Keratinocyte (primary cell): ENCODE results near the gene DRG2. TPM values are rescaled to one million over a fixed set of nuclear protein-coding genes. Genes with fewer than 3 reads are reported as not detected.

Experiments used
- DNase-seq: peaks from one replicate; pipeline ENCODE4 v3.0.0-alpha.2; 2011; ENCODE audit warnings: low read depth, missing footprints, low spot score
- FAIRE-seq: peaks from 2 replicates; lab custom pipeline; 2011; peaks lifted over from hg19 to GRCh38; lab: Jason Lieb, UNC
- H2AFZ ChIP-seq: 2 replicates; pipeline ENCODE4 v1.6.0; 2012; ENCODE audit warnings: low read length, control low read depth, inconsistent platforms; ENCODE audit not compliant: control insufficient read depth
- H3K27ac ChIP-seq: 2 replicates; pipeline ENCODE4 v1.5.1; 2011; ENCODE audit warnings: low read length; ENCODE audit not compliant: control insufficient read depth, insufficient read depth
- H3K27me3 ChIP-seq: 3 replicates; pipeline ENCODE4 v1.6.0; 2011; ENCODE audit warnings: low read length; ENCODE audit not compliant: control insufficient read depth, insufficient read depth; ENCODE audit errors: extremely low read depth
- H3K36me3 ChIP-seq, 2 experiments: 2 replicates in 1 of 2; 3 replicates in 1 of 2; pipeline ENCODE4 v1.5.1; 2011; ENCODE audit warnings: low read length in 2 of 2, mild to moderate bottlenecking in 1 of 2; ENCODE audit not compliant: control insufficient read depth in 2 of 2, insufficient read depth in 2 of 2; ENCODE audit errors: extremely low read depth in 1 of 2
- H3K4me1 ChIP-seq: 3 replicates; pipeline ENCODE4 v1.5.1; 2011; ENCODE audit warnings: low read length; ENCODE audit not compliant: control insufficient read depth, insufficient read depth; ENCODE audit errors: extremely low read depth
- H3K4me2 ChIP-seq: 3 replicates; pipeline ENCODE4 v1.6.0; 2011; ENCODE audit warnings: low read depth, low read length; ENCODE audit not compliant: control insufficient read depth, insufficient read depth; ENCODE audit errors: extremely low read depth
- H3K4me3 ChIP-seq, 3 experiments: fragments of 200-600 bp in 1 of 3; sonication (generic) in 1 of 3; 2 replicates in 2 of 3; 3 replicates in 1 of 3; pipeline ENCODE4 v1.5.1; 2011 to 2016; ENCODE audit warnings: low read length in 3 of 3, mild to moderate bottlenecking in 3 of 3, control low read depth in 2 of 3, inconsistent platforms in 1 of 3, low read depth in 1 of 3, mixed read lengths in 1 of 3, mixed run types in 1 of 3, moderate library complexity in 1 of 3; ENCODE audit not compliant: control insufficient read depth in 2 of 3, insufficient read depth in 2 of 3; ENCODE audit errors: extremely low read depth in 1 of 3
- H3K79me2 ChIP-seq: 2 replicates; pipeline ENCODE4 v1.6.0; 2012; ENCODE audit warnings: low read length; ENCODE audit not compliant: control insufficient read depth, insufficient read depth
- H3K9ac ChIP-seq: 3 replicates; pipeline ENCODE4 v1.6.0; 2011; ENCODE audit warnings: low read length; ENCODE audit not compliant: control insufficient read depth, insufficient read depth; ENCODE audit errors: extremely low read depth
- H3K9me1 ChIP-seq: 3 replicates; pipeline ENCODE4 v1.6.0; 2011; ENCODE audit warnings: low read length; ENCODE audit not compliant: control insufficient read depth, insufficient read depth; ENCODE audit errors: extremely low read depth
- H3K9me3 ChIP-seq: 2 replicates; pipeline ENCODE4 v1.5.1; 2012; ENCODE audit warnings: low read depth, low read length; ENCODE audit not compliant: control insufficient read depth
- H4K20me1 ChIP-seq: 3 replicates; pipeline ENCODE4 v1.6.0; 2011; ENCODE audit warnings: low read length; ENCODE audit not compliant: control insufficient read depth, insufficient read depth; ENCODE audit errors: extremely low read depth
- CTCF ChIP-seq, 3 experiments: IDR thresholded peaks in 1 of 3; conservative IDR thresholded peaks in 1 of 3; optimal IDR thresholded peaks in 1 of 3; 2 replicates in 2 of 3; 3 replicates in 1 of 3; pipeline versions ENCODE3 to v1.5.1; 2011; ENCODE audit warnings: low read length in 3 of 3, mild to moderate bottlenecking in 3 of 3, moderate library complexity in 2 of 3, control low read depth in 1 of 3, inconsistent platforms in 1 of 3; ENCODE audit not compliant: insufficient read depth in 2 of 3; ENCODE audit errors: extremely low read depth in 1 of 3
- EZH2 ChIP-seq: IDR thresholded peaks from one replicate; pipeline ENCODE4 v1.6.1; 2012; ENCODE audit warnings: inconsistent platforms, mild to moderate bottlenecking, low read length, moderate library complexity
- dilution Hi-C: fragments of 300-500 bp; cut with MboI; formaldehyde crosslinking; loops from one replicate; pipeline ENCODE4 v1.7.0; 2020; ENCODE audit warnings: low sequenced_read_pairs; ENCODE audit not compliant: extremely low pct_ligation_motif_present
- polyA plus RNA-seq, 5 experiments: library from polyadenylated mRNA; depleted of rRNA in 3 of 5; stranded (reverse) in 3 of 5; stranded (forward) in 1 of 5; unstranded in 1 of 5; fragments of >200 nt; gene quantifications; 1 replicate in 1 of 5; 2 replicates in 3 of 5; 3 replicates in 1 of 5; pipeline versions ENCODE4 v1.2.1 to v1.2.3, GENCODE V29; 2011 to 2012; ENCODE audit warnings: missing spikeins in 2 of 5, low read depth in 1 of 5, low replicate concordance in 1 of 5

DRG2 gene
- polyA plus RNA-seq, 1 donor (not counting 4 experiments of a cell fraction or from before 2014, with no cell fraction given), result 36.4 TPM

- Histone ChIP-seq H3K4me3 (no peak overlapping the region), H3K9me3 (no peaks in the 10 kb centered on the region), H2AFZ (no peak overlapping the region), H3K27me3 (no peaks in the 10 kb centered on the region), H3K27ac (no peak overlapping the region), H3K9me1 (no peaks in the 10 kb centered on the region), H3K4me1 (peaks cover 9% of the 10 kb centered on the region), H3K79me2 (peaks cover 14% of the 10 kb centered on the region), H3K36me3 (no peaks in the 10 kb centered on the region), H4K20me1 (no peaks in the 10 kb centered on the region), H3K4me2 (no peak overlapping the region), H3K9ac (no peak overlapping the region)
- FAIRE-seq (no peak), DNase-seq (no peak)
- TF ChIP-seq EZH2 (no peak), CTCF (optimal IDR thresholded peaks at IDR 0.05 in 1 of 3, IDR thresholded peaks at IDR 0.05 in 1 of 3, conservative IDR thresholded peaks at IDR 0.05 in 1 of 3; ENCODE audit: extremely low read depth in 1 of 3, insufficient read depth in 2 of 3, low read length in 3 of 3) (no peak)
- dilution Hi-C loops, result no loop called here
Observed at GRCh38 chr17:18084256-18084655, 3.5 kb upstream of the DRG2 start.

- no peak for DNase-seq
- Histone ChIP-seq H4K20me1 (no peaks in the 10 kb centered on the region), H3K27me3 (no peaks in the 10 kb centered on the region), H3K4me1 (peaks cover 16% of the 10 kb centered on the region), H2AFZ (no peak overlapping the region), H3K9ac (no peak overlapping the region), H3K4me2 (no peak overlapping the region), H3K79me2 (peaks cover 27% of the 10 kb centered on the region), H3K9me1 (no peaks in the 10 kb centered on the region), H3K9me3 (no peaks in the 10 kb centered on the region), H3K4me3 (no peak overlapping the region), H3K36me3 (peaks cover 10 to 17% of the 10 kb centered on the region in 2 experiments), H3K27ac (no peak overlapping the region)
- dilution Hi-C loops, result no loop called here
- TF ChIP-seq EZH2 (no peak), CTCF (optimal IDR thresholded peaks at IDR 0.05 in 1 of 3, IDR thresholded peaks at IDR 0.05 in 1 of 3, conservative IDR thresholded peaks at IDR 0.05 in 1 of 3; ENCODE audit: extremely low read depth in 1 of 3, insufficient read depth in 2 of 3, low read length in 3 of 3) (no peak)
- FAIRE-seq, result no peak
Observed at GRCh38 chr17:18089613-18090012, 1.9 kb downstream of the DRG2 start.
